IPS DF 4.7 (cell line): ENCODE results near the gene CHRDL1.

Source experiments
- DNase-seq: peaks from one replicate; pipeline ENCODE4 v3.0.0-alpha.2; 2013; ENCODE audit warnings: low spot score; ENCODE audit errors: extremely low read depth

CHRDL1 gene

DNA sequence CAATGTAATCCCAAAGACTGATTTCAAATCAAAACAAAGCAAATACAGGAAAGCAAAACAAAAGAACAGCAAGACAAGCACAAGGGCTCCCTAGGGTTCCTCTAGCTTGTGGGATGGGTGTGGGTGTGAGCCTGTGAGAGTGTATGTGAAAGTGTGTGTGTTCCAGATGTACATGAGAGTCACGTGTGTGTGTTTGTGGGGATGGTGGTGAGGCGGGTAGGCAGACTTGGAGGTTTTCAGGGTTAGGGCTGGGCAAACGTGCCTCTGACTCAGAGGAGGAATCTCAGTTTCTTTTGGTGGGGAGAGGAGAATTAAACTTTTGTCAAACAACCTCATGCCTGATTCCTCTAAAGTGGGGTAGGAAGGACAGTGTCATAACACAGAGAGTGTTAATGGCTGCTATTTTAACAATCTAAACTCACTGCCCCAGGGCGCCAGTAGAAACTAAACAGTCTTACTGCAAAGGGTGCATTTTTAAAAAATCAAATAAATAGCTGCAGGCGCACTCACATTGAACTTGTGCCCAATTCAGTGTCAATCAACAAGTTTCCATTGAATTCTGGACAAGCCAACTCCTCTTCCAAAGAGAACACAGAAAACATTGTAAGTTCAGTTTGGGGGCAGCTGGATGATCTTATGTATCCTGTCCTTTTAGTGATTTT, 51.8 kb downstream of the CHRDL1 start:
- DNase-seq = no peak

DNA sequence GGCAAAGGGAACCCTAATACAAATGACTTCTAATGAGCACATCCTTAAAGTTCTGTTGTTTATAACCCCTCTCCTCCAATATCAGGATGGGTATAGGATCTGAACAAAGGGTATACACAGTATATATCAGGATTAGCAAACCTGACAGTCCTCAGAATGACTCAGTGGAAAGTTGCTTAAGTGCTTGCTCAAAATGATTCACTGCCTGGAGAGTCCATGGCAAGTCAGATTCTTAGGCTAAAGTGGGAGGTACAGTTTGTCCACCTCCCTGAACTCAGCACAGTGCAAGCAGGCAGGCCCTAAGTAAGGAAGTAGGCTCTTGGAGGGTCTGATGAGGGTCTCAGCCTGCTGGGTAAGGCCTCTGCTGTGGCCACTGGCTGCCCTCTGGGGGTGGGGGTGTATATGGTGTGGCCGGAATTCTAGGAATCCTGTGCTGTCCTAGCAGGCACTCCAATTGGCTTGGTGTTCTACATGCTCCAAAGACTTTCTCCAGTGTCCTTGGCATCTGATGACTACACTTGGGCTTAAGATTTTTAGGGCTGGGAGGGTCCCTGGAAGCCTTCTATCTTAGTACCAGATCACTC, 54.3 kb downstream of the CHRDL1 start:
- DNase-seq = no peak

DNA sequence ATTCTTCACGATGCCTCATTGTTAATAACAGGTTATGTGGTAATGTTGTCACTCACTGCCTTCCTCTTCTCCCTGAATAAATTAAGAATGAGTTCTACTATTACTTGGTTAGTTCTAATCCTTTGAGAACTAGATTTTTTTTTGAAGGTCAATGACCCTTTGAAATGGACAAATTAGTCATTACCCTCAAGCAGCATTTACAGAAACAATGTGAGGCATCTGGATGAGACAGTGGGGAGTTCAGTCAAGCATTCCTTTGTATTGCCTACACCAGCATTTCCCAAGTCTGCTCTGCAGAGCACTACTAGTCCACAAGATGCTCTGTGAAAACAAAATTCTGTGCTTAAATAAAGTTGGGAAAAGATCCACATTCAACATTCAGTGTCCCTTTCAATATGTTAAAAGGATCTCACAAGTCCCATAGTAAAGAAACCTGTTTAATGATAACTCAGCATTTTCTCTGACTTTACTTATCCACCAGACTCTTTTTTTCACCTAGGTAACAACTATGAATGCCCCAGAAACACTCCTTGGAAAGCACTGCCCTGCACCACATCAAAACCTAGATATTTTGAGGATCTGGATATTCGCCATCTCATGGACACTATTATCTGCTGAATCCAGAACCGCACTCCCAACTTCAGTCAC, 60.6 kb downstream of the CHRDL1 start:
- no peak for DNase-seq

DNA sequence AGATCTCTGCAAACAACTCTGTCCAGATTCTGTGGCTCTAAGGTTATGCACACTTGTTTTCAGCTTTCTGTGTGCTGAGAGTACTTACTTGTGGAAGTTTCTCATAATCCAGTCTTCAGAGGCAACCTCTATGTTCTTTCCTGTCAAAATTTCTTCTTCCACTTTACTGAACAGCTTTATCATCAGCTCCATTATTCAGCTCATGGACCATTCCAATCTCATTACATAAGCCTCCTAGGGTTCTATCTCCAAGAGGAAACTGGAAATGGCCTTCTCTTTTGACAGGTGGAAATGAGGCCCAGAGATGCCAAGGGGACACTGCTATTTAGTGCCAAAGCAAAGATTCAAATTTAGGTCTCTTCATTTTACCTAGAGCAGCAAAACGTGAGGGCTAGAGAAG, 61.3 kb downstream of the CHRDL1 start:
- DNase-seq = no peak

DNA sequence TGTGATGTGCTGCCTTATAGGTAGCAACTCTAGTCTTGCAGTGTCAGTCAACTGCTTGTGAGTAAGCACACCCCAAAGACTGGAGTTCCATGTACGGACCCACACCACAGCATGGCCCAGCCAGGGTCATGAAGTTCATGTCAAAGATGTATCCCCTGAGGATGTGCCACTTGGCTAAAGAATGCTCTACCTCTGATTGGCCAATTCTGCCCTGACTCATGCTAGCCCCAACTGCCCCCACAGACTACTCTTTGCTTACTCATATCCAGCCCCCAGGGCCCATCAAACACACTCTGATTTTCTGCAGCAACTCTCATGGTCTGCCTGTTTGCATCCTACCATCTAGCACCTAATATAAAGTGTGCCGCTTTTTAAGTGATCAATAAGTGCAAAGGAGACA, 62.5 kb downstream of the CHRDL1 start:
- no peak for DNase-seq

DNA sequence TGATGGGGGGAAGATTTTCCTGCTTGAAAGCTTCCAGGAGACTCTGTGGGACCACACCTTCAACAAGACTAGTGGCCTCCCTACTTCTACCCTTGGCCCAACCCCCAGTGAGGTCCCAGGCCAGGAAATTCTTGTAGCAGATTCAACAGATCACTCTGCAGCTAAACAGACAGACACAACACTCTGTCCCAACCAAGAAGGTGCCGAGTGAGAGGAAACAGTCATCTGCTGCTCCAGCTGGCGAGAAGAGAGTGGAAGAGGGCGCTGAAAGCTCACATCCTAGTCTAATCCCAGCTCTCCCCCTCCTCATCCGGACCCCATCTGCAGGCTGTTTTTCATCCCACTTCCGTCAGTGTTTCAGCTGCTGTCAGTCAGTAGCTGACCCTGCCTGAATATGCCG, 63.4 kb downstream of the CHRDL1 start:
- no peak for DNase-seq

DNA sequence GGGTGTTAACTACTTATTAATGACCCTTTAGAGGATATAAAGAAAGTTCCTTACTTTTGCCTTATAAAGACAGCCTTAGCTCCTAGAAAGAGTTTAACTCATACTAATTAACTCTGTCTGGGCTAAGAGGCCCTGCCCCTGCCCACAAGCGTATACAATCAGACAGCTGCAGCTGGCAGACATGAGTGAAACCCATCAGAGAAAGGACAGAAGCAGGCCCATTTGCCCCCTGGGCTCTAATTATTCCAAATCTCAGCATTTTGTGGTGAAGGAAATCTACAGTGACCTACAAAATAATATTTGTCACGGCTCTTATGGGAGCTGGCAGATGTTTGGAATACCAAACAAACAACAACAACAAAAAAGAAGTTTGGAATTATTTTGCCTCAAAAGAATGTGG, 71.8 kb downstream of the CHRDL1 start:
- DNase-seq = no peak

DNA sequence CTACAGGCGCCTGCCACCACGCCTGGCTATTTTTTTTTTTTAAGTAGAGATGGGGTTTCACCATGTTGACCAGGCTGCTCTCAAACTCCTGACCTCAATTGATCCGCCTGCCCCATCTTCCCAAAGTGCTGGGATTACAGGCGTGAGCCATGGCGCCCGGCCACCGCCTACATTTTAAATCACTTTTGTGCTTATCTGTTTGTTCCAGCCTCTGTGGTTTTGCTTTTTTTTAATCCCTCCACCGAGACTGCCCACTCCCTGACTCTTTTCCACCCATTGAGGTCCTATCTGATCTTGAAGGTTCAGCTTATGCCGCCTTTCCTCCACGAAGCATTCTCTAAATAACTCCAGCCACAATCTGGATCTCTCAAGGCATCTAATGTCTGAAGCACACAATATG, 73.5 kb downstream of the CHRDL1 start:
- DNase-seq = no peak

DNA sequence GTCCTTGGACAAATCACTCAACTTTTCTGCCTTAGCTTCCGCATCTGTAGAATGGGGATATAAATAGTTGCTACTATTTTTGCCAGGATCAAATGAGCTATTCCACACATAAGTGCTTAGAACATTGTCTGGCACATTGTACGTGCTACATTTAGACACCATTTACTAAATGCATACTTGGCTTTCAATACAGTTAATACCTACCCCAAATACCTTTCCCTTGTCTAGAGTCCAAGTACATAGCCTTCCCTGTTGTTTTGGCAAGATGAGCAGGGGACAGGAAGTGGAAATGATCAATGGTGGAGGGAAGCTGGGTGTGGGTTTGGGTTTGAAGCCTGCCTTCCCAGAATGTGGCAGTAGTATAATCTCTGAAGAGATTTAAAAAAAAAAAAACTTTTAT, 82.0 kb downstream of the CHRDL1 start:
- no peak for DNase-seq

DNA sequence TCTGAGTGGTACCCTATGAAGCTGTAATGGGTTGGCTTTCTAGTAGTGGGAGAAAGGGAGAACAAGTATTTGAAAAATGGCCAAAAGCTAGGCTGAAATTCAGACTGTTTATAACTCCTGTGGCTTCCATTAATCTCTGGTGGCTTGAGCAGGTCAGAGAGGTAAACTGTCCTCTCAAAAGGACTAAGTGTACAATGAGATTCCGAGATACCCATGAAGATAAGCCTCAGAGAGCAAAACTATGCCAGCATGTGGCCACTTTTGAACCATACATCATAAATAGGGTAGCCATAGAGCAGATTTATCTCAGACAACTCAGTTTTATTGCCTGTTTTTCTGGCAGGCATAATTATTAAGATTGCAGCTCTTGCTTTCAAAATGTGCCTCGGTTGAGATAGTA, 89.2 kb downstream of the CHRDL1 start:
- no peak for DNase-seq

DNA sequence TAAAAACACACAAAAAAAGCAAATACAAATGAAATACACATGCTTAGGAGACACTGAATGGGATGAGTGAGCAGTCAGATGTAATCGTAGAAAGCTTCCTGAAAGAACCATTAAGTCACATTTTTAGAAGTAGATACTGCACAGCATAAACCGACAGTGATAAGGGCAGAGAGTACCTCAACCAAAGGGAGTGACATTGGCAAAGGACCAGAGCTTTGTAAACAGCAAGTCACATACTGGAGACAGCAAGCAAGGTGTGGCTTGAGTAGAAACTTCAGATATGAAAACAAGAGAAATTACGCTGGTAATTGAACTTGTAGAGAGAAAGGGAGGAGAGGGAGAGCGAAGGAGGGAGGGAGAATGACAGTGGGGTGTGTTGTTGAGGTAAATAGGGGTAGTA, 92.0 kb downstream of the CHRDL1 start:
- DNase-seq = no peak

DNA sequence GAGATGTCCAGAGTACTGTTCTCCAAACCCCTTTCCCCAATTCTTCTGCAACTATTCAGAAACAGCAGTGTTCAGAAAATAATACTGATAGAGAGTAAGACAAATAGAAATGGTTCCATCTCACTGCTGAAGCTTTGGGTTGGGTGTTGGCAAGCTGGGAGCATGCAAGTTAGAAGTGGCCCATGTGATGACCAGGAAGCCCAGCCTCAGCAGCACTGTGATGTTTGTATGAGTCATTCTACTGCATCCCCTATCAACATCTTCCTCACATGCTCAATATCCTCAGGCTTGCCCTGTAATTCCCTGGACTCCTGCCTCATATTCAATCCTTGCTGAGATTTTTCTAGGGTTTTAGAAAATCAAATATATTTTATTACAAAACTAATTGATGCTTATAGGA, 96.5 kb downstream of the CHRDL1 start:
- DNase-seq = no peak

DNA sequence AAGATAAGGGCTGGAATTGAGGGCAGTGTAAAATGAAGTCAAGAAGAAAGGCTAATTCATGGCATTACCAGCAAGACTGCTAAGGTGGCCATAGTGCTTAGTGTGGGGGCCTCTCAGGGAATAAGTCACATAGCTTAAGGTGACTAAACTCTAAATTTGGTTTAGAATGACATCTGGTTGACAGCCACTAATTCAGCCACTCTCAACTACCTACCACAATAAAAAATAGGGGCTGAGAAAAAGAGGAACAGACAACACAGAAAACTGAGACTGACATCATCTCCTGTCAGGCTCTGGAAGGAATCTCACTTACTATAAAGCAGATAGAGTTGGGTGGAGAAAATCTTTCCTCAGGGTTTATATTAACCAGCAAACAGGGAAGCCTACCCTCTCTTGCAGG, 96.9 kb downstream of the CHRDL1 start:
- no peak for DNase-seq

DNA sequence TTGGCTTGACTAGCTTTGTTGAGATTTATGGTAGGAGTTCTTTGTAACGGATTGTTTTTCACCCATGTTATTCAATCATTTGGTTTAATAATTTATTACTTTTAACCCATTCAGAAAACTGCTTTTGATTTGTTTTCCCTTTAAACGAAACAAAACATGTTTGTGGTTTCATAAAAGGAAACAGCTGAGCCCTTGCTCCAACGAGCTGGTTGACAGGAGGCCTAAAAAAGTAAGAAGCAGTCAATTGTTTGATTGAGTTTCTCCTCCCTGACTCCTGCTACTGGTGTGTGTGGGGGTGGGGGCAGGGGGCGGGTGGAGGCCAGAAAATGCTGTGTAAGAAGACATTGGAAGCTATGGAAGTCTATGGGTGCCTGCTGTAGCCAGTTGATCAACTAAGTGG, 102.8 kb downstream of the CHRDL1 start:
- DNase-seq = no peak

DNA sequence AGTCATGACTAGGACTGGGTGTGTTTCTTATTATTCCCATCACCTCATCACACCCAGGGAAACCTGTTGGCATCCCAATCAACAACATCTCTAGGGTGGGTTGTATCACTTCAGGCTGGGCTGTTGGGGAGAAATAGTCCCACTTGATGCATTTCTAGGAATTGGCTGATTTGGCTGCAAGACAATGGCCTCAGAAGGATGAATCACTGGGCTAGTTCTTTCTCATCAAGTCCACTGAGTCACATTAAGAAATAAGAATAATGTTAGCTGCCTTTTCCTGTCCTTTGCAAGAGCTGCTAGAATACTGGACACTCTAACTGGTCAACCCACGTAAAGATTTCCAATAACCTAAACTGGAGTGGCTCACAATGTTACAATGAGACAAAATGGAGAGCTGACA, 104.2 kb downstream of the CHRDL1 start:
- no peak for DNase-seq

DNA sequence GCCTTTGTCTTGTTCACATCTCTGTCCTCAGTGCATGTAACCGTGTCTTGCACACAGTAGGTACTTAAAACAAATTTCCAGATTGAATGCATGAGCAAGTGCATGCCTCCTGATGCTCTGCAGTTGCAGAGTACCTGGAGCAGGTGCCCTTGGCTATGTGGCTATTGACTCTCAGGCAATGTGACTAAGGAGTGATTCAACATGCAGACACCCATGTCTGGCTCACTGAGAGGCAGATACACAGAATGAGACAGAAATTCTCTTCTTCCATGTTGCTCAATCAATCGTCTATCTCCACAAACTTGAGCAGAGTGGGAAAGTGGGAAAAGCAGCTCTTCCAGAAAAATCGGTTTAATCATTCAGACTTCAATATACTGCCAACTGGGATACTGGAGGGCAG, 111.0 kb downstream of the CHRDL1 start:
- DNase-seq = no peak

DNA sequence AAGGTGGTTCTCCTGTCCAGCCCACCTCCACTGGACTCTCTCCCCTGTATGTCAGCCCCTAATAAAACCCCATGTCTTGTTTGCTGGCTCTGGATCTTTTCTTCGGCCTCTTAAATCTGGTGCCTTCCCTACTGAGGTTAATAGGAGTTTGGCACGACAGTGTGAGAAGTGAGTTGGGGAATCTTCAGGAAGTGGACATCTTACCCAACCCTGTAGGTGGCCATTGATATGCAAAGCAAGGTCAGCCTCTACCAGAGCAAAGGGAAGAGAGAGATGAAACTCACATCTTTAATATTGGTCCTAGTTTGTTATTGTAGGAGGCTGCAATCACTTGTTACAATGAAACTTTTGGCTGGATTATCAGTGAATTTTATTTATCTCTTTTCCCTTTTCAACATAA, 111.7 kb downstream of the CHRDL1 start:
- DNase-seq = no peak

DNA sequence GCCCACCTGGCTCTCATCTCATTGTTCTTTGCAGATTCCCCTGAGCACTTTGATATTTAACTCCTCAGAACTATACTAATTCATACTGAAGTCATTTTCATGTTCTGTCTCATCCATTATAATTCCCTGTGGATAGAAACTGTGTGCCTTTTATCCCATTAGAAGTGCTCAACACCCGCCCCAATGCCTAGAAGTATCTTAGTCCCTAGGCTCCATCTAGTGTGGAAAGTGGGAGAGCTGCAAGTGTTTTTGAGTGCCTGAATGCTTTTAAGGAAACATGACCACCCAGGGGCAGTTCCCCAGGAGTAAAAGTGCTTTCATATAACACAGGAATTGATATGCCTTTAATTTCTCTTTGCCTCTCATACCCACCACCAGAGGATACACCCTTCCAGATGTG, 117.0 kb downstream of the CHRDL1 start:
- DNase-seq = no peak

DNA sequence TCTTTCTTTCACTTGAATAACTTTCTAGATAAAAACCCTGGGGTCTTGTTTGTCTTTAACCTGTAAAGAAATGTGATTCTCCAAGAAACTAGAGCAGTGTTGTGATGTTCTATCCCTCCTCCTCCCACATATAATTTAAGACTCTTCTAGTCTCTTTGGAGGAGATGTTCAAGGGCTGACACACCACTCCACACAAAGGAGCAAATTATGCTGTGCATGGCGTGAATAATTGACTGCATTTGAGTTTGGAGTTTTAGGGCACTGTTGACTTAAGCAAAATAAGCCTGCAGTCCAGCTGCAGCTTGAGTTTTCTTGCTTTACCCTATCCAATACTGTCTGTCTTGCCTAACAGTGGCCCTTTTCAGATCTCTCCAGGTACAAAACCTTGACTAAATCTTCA, 119.7 kb downstream of the CHRDL1 start:
- DNase-seq = no peak

DNA sequence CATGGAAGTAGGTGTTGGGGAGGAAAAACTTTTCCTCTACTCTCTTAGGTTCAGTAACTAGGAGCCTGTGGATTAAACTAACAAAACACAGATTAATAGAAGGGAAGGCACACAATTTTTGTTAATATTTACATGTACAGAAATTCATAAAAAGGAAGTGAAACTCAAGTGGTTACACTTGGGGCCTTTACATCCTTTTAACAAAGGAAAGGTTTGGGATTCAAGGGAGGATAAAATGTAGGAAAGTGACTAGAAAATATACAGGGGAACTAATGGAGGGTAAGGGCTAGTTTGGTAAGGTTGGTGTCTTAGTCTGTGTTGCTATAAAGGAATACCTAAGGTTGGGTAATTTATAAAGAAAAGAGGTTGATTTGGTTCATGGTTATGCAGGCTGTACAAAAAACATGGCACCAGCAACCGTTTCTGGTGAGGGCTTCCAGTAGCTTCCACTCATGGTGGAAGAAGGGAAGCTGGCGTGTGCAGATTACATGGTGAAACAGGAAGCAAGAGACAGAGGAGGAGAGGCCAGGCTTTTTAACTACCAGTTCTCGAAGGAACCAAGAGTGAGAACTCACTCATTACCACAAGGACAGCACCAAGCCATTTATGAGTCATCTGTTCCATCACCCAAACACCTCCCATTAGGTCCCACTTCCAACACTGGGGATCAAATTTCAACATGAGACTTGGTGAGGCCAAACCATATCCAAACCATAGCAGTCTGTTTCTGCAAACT, 124.4 kb downstream of the CHRDL1 start:
- no peak for DNase-seq

DNA sequence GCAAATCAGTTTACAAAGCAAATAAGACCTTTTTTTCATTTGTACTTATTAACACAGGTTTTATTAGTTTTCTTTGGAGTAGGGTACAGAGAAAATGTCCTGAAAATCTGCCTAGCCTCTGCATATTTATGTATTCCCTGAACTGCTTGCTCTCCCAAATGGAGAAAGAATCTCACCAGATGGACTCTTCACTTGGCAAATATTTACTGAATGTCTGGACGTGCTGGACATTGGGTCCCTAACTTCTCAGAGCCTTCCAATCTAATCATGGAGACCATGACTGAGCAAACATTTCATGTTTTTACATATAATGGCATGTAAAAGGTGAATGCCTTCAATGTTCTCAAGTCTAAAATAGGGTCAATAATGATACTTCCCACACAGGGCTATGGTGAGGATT, 126.0 kb downstream of the CHRDL1 start:
- no peak for DNase-seq

DNA sequence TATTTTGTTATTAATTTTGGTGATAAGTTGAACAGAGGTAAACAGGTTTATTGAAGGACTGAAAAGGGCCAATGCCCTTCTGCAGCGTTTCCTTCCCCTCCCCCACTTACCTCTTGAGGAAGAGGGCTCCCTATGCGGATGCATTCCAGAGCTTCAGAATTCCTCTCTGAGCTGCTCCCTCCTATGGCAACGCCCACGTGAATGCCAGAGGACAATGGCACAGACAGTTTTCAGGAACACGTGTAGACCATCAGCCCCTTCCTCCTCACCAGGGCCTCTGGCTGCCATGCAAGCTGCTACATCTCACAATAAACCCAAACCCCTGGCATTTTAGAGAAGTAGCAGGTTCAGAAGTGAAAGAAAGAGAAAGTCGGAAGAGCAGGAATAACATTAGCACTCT, 127.9 kb downstream of the CHRDL1 start:
- no peak for DNase-seq
